ENCODE measurements around the gene SOX6. TPM values are rescaled to one million over a fixed set of nuclear protein-coding genes. Genes with fewer than 3 reads are reported as not detected.
A peak's percentile ranks its signal among the peaks of the same experiment; 100 is the strongest.

SOX6 gene
- total RNA-seq, 1 donor from 2014 or later, result 1.6 TPM

DNA sequence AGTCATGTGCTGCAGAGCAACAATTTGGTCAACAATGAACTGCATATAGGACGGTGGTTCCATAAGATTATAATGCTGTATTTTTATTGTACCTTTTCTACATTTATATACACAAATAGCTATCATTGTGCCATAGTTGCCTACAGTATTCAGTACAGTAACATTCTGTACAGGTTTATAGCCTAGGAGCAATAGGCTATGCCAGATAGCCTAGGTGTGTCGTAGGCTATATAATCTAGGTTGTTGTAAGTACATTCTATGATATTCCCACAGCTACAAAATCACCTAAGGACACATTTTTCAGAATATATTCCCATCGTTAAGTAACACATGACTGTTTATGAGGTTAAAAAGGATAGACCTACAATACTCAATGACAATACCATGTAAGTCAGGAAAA, 423.9 kb downstream of the SOX6 start:
- H3K36me3 ChIP-seq, result no peaks in the 10 kb centered on the region
- TF ChIP-seq, protein P1, sequence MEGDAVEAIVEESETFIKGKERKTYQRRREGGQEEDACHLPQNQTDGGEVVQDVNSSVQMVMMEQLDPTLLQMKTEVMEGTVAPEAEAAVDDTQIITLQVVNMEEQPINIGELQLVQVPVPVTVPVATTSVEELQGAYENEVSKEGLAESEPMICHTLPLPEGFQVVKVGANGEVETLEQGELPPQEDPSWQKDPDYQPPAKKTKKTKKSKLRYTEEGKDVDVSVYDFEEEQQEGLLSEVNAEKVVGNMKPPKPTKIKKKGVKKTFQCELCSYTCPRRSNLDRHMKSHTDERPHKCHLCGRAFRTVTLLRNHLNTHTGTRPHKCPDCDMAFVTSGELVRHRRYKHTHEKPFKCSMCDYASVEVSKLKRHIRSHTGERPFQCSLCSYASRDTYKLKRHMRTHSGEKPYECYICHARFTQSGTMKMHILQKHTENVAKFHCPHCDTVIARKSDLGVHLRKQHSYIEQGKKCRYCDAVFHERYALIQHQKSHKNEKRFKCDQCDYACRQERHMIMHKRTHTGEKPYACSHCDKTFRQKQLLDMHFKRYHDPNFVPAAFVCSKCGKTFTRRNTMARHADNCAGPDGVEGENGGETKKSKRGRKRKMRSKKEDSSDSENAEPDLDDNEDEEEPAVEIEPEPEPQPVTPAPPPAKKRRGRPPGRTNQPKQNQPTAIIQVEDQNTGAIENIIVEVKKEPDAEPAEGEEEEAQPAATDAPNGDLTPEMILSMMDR (IDR thresholded peaks at IDR 0.05), result no peak
- H3K9me3 ChIP-seq, result no peaks in the 10 kb centered on the region
- H3K4me1 ChIP-seq, result no peaks in the 10 kb centered on the region
- no peak overlapping the region for H3K27ac ChIP-seq
- intact Hi-C loops (cut with DNase I), result no loop called here
- no peak for DNase-seq (ENCODE audit: low spot score in 2 of 2)
- no peaks in the 10 kb centered on the region for H3K27me3 ChIP-seq
- H3K4me3 ChIP-seq, result no peak overlapping the region

DNA sequence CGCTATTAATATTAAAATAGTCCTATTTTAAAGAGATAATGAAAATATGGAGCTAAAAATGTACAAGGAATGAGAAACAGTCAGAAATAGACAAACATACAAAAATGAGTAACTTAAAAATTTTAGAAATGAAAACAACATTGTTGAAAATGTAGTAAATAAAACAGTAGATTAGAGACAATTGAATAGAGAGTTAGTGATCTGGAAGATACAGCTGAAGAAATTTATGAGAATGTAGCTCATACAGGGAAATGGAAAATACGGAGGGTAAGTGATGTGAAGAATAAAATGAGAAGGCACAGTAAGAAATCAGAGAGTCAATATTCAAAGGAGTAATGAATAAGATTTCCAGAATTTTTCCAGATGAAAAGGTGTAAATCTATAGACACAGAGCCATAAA, 424.8 kb downstream of the SOX6 start:
- intact Hi-C loops (cut with DNase I), result no loop called here

DNA sequence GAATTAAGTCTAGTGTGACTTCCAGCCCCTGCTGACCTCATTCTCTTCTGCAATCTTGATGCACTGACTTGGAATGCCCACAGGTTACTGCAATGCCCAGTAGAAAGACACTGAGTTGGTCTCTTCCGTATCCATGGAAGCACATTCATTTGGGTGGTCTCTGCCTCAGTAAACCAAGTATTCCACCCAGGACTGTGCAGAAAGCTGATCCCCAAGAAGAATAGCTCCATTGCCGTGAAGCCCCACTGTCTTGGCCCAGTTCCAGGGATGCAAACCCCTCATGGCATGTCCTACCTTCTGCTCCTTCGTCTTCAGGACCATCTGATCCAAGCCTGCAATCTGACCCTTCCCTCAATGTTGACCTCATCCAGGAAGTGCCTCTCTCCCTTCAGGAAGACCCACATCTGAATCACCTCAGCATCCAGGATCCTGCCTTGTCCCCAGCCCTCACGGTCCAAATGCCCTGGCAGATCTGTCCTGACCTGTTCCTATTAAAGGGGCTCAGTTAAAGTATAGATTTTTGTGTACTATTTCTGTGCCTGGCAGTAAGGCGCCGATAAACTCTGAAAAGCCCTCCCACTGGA, 425.8 kb downstream of the SOX6 start:
- peak in 1 of 2 donors; percentile 34 for DNase-seq (ENCODE audit: low spot score in 2 of 2)
- Histone ChIP-seq H3K27ac (no peak overlapping the region), H3K36me3 (no peaks in the 10 kb centered on the region), H3K4me1 (no peaks in the 10 kb centered on the region), H3K9me3 (no peaks in the 10 kb centered on the region), H3K27me3 (no peaks in the 10 kb centered on the region), H3K4me3 (no peak overlapping the region)
- TF ChIP-seq, protein P1 (IDR thresholded peaks at IDR 0.05), result no peak
- intact Hi-C loops (cut with DNase I), result no loop called here

More for the DNA sequence above, 424.8 kb downstream of the SOX6 start:
- no peaks in the 10 kb centered on the region for H3K27me3 ChIP-seq
- TF ChIP-seq, protein P1 (IDR thresholded peaks at IDR 0.05), result no peak
- H3K4me1 ChIP-seq, result no peaks in the 10 kb centered on the region
- no peak overlapping the region for H3K27ac ChIP-seq
- no peaks in the 10 kb centered on the region for H3K9me3 ChIP-seq
- H3K4me3 ChIP-seq, result no peak overlapping the region
- no peaks in the 10 kb centered on the region for H3K36me3 ChIP-seq
- DNase-seq (ENCODE audit: low spot score in 2 of 2), result no peak

DNA sequence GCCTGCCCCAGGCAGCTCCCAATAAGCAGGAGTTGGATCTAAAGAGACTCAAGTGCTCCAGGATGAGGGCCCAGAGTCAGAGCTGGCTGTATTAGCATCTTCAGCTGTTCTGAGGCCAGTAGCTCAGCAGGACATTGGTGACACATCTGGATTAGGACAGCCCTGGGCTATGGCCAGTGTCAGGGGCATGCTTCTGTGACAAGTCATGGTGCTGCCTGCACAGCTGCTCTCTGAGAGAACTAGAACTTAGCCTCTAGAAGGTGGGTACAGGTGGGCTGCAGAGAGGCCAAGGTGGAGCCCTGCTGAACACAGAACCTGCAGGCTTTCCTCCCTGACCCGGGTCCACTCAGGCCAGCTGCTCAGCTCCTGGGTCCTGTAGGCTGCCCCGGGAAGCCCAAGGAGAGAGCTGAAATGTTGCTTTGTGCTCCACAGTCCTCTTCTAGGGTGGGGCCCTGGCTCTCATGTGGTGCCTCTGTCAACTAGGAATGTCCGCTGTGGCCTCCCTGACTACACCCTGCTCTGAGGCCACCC, 426.9 kb downstream of the SOX6 start:
- H3K27ac ChIP-seq, result no peak overlapping the region
- H3K27me3 ChIP-seq, result no peaks in the 10 kb centered on the region
- no peak overlapping the region for H3K4me3 ChIP-seq
- DNase-seq (ENCODE audit: low spot score in 2 of 2), result peak in 1 of 2 donors; percentile 43
- H3K36me3 ChIP-seq, result no peaks in the 10 kb centered on the region
- intact Hi-C loops (cut with DNase I), result no loop called here
- TF ChIP-seq, protein P1 (IDR thresholded peaks at IDR 0.05), result no peak
- H3K9me3 ChIP-seq, result no peaks in the 10 kb centered on the region
- H3K4me1 ChIP-seq, result no peaks in the 10 kb centered on the region

DNA sequence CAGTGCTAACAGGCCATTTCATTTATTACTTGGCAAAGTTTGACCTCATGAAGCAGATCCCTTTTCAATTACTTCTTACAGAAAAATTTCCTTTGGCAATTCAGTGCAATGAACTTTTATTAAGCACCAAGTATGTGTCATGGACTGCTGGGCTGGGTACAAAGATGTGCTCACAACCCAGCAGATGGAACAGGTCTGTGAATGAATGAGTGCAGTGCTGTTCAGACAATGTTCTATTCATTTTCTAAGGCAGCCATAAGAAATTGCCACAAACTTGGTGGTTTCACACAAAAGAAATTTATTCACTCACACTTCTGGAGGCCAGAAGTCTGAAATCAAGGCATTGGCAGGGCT, 428.5 kb downstream of the SOX6 start:
- intact Hi-C loops (cut with DNase I), result no loop called here
- Histone ChIP-seq H3K4me3 (no peak overlapping the region), H3K27me3 (no peaks in the 10 kb centered on the region), H3K27ac (no peak overlapping the region), H3K36me3 (no peaks in the 10 kb centered on the region), H3K9me3 (no peaks in the 10 kb centered on the region), H3K4me1 (no peaks in the 10 kb centered on the region)
- DNase-seq (ENCODE audit: low spot score in 2 of 2), result peak in 1 of 2 donors; percentile 30
- TF ChIP-seq, protein P1 (IDR thresholded peaks at IDR 0.05), result no peak

Measured in ascending aorta (tissue), 2 donors.